ENCODE results near the gene STRN.

GRCh38 chr2:36861896-36862295 lies 104.4 kb downstream of the STRN start:
- no peak for TF ChIP-seq CTCF (IDR thresholded peaks at IDR 0.05)
- no peak for TF ChIP-seq EP300 (IDR thresholded peaks at IDR 0.05)
- no peak for TF ChIP-seq POLR2A (IDR thresholded peaks at IDR 0.05)
